HG03097 (cell line): ENCODE results near the gene KLHDC3.
"Not testable (repeated sequence)": the region's sequence is repeated elsewhere in the genome, so short reads cannot be mapped to it uniquely, and the experiment has no call there.

Experiments
- ATAC-seq: cut with Tn5 transposase; IDR thresholded peaks from one replicate; pipeline ENCODE4 v1.9.1; 2021; ENCODE audit not compliant: unreplicated experiment, low FRiP score

Gene KLHDC3

DNA sequence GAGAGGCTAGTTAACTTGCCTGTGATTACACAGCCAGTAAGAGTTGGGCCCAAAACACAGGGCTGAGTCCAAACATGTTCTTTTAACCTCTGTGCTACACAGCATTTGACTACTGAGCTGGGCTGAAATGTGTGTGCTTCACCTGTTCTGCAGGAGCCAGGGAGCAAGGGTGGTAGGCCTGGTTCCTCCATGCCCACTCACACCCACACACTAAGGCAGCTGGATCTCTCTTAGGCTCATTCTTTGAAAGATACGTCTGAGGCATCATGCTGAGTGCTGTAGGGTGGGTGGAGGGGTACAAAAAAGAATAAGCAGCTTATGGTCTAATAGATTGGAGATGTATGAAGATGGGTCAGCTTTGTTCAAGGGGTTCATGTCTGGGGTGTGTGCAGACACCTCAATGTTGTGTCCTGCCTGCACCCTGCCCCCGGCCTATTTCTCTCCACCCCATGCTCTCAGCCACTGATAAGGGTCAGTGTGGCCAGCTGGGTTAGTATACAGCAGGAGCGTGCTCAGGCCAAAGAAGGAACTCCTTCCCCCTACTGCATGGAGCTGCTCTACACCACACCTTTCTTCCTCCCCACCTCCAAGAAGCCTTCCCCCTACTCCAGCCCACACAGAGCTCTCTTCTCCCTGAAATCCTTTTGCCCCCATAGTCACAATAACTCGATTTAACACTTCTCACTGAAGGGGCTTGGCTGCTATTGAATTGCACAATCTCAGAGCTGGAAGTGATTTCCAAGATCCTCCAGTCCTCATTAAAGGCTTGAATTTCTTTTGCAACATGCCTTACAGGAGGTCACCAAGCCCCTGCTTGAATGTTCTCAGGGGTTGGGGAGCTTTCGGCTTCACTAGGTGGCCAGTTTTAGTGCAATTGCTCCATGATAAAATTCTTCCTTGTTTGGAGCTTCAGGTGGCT, 26.3 kb upstream of the KLHDC3 start:
- no peak for ATAC-seq

- no peak for ATAC-seq
Observed at GRCh38 chr6:42988486-42989020, 25.5 kb upstream of the KLHDC3 start.

GRCh38 chr6:42989923-42990322, 24.1 kb upstream of the KLHDC3 start:
- ATAC-seq: no peak

- no peak for ATAC-seq
Observed at GRCh38 chr6:42993445-42993844, 20.6 kb upstream of the KLHDC3 start.

GRCh38 chr6:42996513-42996912, 17.5 kb upstream of the KLHDC3 start:
- ATAC-seq: no peak

DNA sequence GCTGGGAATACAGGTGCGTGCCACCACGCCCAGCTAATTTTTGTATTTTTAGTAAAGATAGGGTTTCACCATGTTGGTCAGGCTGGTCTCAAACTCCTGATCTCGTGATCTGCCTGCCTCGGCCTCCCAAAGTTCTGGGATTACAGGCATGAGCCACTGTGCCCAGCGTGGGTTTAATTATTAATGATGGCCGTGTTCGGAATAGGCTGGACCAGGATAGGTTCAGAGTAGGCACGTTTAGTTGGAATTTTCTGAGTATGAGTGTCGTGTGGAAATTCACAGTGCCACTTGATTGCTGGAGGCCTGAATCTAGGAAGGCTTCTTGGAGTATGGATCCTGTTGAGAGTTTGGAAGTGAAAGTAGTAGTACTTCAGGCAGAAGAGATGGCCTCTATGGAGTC, 15.8 kb upstream of the KLHDC3 start:
- ATAC-seq: not testable (repeated sequence)

- no peak for ATAC-seq
Observed at GRCh38 chr6:43001843-43002242, 12.2 kb upstream of the KLHDC3 start.

GRCh38 chr6:43005844-43006243, 8.2 kb upstream of the KLHDC3 start:
- no peak for ATAC-seq

GRCh38 chr6:43006251-43006650, 7.8 kb upstream of the KLHDC3 start:
- ATAC-seq: no peak

DNA sequence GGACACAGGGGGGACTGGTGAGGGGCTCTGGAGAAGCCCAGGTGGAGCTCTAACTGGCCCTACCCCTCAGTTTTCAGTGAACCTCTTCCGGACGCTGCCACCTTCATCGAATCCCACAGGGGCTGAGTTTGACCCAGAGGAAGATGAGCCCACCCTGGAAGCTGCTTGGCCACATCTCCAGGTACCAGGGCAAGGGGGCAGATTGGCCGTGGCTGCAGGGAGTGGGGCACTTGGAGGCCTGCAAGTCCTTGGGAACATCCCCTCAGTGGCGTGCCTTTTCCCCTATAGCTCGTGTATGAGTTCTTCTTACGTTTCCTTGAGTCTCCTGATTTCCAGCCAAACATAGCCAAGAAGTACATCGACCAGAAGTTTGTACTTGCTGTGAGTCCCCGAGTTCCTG, 6.9 kb upstream of the KLHDC3 start:
- no peak for ATAC-seq

GRCh38 chr6:43009124-43009523, 4.9 kb upstream of the KLHDC3 start:
- no peak for ATAC-seq

- ATAC-seq: no peak
Observed at GRCh38 chr6:43011207-43011606, 2.8 kb upstream of the KLHDC3 start.

DNA sequence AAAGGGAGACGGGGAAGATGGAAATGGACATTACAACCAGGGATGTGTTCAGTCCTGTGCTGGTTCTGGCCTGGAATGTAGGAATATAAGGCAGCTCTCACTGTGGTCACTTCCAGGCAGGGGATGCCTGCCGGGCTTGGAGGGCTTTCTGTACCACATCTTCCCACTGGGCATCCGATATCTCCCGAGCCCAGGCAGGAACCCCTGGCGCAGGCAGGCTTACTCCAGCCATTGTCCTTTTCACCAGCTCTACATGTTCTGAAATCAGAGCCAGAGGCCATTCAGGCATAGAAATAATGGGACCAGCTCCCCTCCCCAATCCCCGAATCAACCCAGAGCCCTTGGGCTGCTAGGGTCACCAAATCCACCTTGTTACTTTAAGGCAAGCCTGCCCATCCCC, 1.7 kb upstream of the KLHDC3 start:
- ATAC-seq: no peak

- no peak for ATAC-seq
Observed at GRCh38 chr6:43013097-43013842, 779 bp upstream of the KLHDC3 start.

GRCh38 chr6:43014434-43014909, 423 bp downstream of the KLHDC3 start:
- no peak for ATAC-seq

DNA sequence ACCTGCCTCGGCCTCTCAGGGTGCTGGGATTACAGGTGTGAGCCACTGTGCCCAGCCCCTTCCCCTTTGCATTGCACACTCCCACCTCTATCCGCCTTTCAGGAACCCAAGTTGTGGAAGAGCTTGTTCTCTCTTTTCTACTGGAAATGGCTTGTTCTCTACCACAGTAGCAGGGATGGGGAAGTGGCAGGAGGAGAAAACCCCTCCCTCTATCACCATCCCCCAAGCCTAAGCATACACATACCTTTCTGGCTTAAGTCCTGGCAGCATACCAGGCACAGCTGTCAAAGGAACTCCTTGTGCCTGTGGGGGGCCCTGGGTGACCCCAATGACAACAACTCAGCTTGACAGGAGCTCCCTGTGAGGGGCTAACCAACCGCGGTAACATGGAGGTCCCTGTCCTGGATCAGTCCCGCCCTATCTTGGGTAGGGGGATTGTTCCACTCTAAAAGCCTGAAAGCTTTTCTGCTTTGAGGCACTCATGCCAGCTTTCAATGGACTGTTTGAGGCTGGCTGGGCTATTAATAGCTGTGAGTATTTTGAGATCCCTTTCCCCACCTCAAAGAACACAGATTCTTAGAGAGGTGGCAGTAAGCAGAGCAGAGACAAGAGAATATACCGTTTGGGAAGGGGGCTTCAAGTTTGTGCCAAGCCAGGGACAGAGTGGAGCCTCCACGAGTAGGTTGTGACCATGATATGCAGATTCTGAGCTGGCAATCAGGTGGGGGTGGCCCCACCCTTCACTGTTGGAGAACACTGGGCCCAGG, 2.3 kb downstream of the KLHDC3 start:
- no peak for ATAC-seq

GRCh38 chr6:43016943-43017334, 2.9 kb downstream of the KLHDC3 start:
- no peak for ATAC-seq

DNA sequence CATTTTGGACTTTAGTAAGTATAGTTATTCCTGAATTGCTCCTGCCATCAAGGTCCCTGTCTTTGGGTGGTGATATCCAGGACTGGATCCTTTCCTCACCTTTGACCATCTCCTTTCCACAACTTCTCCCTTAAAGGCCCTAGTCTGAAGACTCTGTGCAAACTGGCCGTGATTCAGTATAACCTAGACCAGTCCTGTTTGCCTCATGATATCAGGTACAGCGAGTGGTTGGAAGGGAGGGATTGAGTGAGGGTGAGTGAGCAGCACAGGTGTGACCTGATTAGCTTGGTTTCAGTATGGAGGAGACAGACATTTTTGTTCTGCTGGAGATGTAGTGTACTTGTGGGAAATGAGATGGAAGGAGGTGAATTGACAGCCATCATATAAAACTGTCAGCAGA, 5.1 kb downstream of the KLHDC3 start:
- no peak for ATAC-seq

DNA sequence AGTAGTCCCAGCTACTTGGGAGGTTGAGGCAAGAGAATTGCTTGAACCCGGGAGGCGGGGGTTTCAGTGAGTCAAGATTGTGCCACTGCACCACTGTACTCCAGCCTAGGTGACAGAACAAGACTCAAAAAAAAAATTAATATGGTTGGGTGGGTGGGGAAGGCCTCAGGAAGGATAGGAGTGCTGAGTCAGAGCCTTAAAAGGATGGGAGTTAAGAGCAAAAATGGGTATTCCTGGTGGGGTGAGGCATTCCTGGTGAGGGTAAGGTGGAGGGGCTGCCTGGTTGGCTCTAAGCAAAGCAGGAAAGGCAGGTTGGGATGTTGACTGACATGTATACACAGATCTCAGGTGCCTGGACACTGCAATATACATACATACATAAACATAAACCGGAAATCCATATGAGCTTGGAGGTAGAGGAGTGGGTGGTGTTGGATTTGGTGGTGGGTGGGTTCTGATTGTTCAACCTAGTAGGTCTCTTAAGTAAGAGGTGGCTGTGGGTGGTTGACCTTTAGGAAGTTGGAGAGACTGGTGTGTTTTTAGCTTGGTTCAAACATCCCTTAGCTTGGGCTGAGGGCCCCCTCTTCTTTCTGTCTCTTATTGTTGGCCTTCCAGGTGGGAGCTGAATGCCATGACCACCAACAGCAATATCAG, 6.1 kb downstream of the KLHDC3 start:
- no peak for ATAC-seq

- no peak for ATAC-seq
Observed at GRCh38 chr6:43020847-43021246, 6.8 kb downstream of the KLHDC3 start.
